ENCODE results near the gene NRP2. TPM values are rescaled to one million over a fixed set of nuclear protein-coding genes. Genes with fewer than 3 reads are reported as not detected.

Gene NRP2
- total RNA-seq, 1 experiment from 2014 or later: 31.0 TPM

GRCh38 chr2:205835251-205835791 lies 153.0 kb downstream of the NRP2 start:
- H3K4me1 ChIP-seq (replicated peaks; ENCODE audit: insufficient read depth): no peaks in the 10 kb centered on the region
- no peak overlapping the region for H3K4me2 ChIP-seq
- no peak overlapping the region for H3K27ac ChIP-seq
- no peak for TF ChIP-seq EZH2 (IDR thresholded peaks at IDR 0.05; ENCODE audit: low read depth)
- no peak for TF ChIP-seq CTCF (conservative IDR thresholded peaks at IDR 0.05)
- no peaks in the 10 kb centered on the region for H3K79me2 ChIP-seq (ENCODE audit: low read depth)
- DNase-seq: no peak
- H3K4me3 ChIP-seq: no peak overlapping the region
- H3F3A ChIP-seq (ENCODE audit: insufficient read depth, low read depth): no peaks in the 10 kb centered on the region
- H3K36me3 ChIP-seq (ENCODE audit: low read depth): no peaks in the 10 kb centered on the region
- POLR2A ChIA-PET (ENCODE audit: unreplicated experiment): no interaction called here
- H3K9me3 ChIP-seq (ENCODE audit: insufficient read depth, low read depth): no peaks in the 10 kb centered on the region
- H2AFZ ChIP-seq: no peak overlapping the region
- H3K27me3 ChIP-seq (ENCODE audit: insufficient read depth, low read depth): no peaks in the 10 kb centered on the region
- H3K9me2 ChIP-seq (ENCODE audit: insufficient read depth): no peaks in the 10 kb centered on the region
- CTCF ChIA-PET: no interaction called here
- H4K20me1 ChIP-seq (ENCODE audit: insufficient read depth): no peaks in the 10 kb centered on the region
- BruUV-seq (replicated peaks): no TSS peak
- intact Hi-C loops (cut with micrococcal nuclease; ENCODE audit: unreplicated experiment): no loop called here

GRCh38 chr2:205835923-205836322 lies 153.6 kb downstream of the NRP2 start:
- no peak overlapping the region for H3K27ac ChIP-seq
- H3K4me3 ChIP-seq: no peak overlapping the region
- ChIA-PET CTCF (no interaction called here), POLR2A (ENCODE audit: unreplicated experiment) (no interaction called here)
- no peak overlapping the region for H3K4me2 ChIP-seq
- no peak overlapping the region for H2AFZ ChIP-seq
- H4K20me1 ChIP-seq (ENCODE audit: insufficient read depth): no peaks in the 10 kb centered on the region
- no peak for DNase-seq
- no peak for TF ChIP-seq EZH2 (IDR thresholded peaks at IDR 0.05; ENCODE audit: low read depth)
- TF ChIP-seq CTCF (conservative IDR thresholded peaks at IDR 0.05): no peak
- no peaks in the 10 kb centered on the region for H3K9me2 ChIP-seq (ENCODE audit: insufficient read depth)
- H3K36me3 ChIP-seq (ENCODE audit: low read depth): no peaks in the 10 kb centered on the region
- H3K9me3 ChIP-seq (ENCODE audit: insufficient read depth, low read depth): no peaks in the 10 kb centered on the region
- no TSS peak for BruUV-seq (replicated peaks)
- H3K27me3 ChIP-seq (ENCODE audit: insufficient read depth, low read depth): no peaks in the 10 kb centered on the region
- H3F3A ChIP-seq (ENCODE audit: insufficient read depth, low read depth): no peaks in the 10 kb centered on the region
- intact Hi-C loops (cut with micrococcal nuclease; ENCODE audit: unreplicated experiment): no loop called here
- no peaks in the 10 kb centered on the region for H3K4me1 ChIP-seq (replicated peaks; ENCODE audit: insufficient read depth)
- H3K79me2 ChIP-seq (ENCODE audit: low read depth): no peaks in the 10 kb centered on the region

- intact Hi-C loops (cut with micrococcal nuclease; ENCODE audit: unreplicated experiment): no loop called here
- H3K36me3 ChIP-seq (ENCODE audit: low read depth): no peaks in the 10 kb centered on the region
- no TSS peak for BruUV-seq (replicated peaks)
- no peaks in the 10 kb centered on the region for H4K20me1 ChIP-seq (ENCODE audit: insufficient read depth)
- H3K9me3 ChIP-seq (ENCODE audit: insufficient read depth, low read depth): no peaks in the 10 kb centered on the region
- no peaks in the 10 kb centered on the region for H3K9me2 ChIP-seq (ENCODE audit: insufficient read depth)
- no peak for DNase-seq
- no peak overlapping the region for H3K4me3 ChIP-seq
- no peak overlapping the region for H3K27ac ChIP-seq
- H3K79me2 ChIP-seq (ENCODE audit: low read depth): no peaks in the 10 kb centered on the region
- no peaks in the 10 kb centered on the region for H3F3A ChIP-seq (ENCODE audit: insufficient read depth, low read depth)
- no peak overlapping the region for H2AFZ ChIP-seq
- CTCF ChIA-PET: no interaction called here
- no peak for TF ChIP-seq CTCF (conservative IDR thresholded peaks at IDR 0.05)
- no peak for TF ChIP-seq EZH2 (IDR thresholded peaks at IDR 0.05; ENCODE audit: low read depth)
- H3K27me3 ChIP-seq (ENCODE audit: insufficient read depth, low read depth): no peaks in the 10 kb centered on the region
- H3K4me1 ChIP-seq (replicated peaks; ENCODE audit: insufficient read depth): no peaks in the 10 kb centered on the region
- H3K4me2 ChIP-seq: no peak overlapping the region
- POLR2A ChIA-PET (ENCODE audit: unreplicated experiment): no interaction called here
These were observed 154.3 kb downstream of the NRP2 start for GRCh38 chr2:205836477-205837221.

All from PC-9 (cell line).